Kidney glomerular epithelial cell (primary cell): ENCODE results near the gene SARS1.
"Not testable (repeated sequence)": the region's sequence is repeated elsewhere in the genome, so short reads cannot be mapped to it uniquely, and the experiment has no call there.

Experiments used
- DNase-seq: peaks from one replicate; lab custom pipeline; 2025; lab: John Stamatoyannopoulos, UW

The SARS1 gene

DNA sequence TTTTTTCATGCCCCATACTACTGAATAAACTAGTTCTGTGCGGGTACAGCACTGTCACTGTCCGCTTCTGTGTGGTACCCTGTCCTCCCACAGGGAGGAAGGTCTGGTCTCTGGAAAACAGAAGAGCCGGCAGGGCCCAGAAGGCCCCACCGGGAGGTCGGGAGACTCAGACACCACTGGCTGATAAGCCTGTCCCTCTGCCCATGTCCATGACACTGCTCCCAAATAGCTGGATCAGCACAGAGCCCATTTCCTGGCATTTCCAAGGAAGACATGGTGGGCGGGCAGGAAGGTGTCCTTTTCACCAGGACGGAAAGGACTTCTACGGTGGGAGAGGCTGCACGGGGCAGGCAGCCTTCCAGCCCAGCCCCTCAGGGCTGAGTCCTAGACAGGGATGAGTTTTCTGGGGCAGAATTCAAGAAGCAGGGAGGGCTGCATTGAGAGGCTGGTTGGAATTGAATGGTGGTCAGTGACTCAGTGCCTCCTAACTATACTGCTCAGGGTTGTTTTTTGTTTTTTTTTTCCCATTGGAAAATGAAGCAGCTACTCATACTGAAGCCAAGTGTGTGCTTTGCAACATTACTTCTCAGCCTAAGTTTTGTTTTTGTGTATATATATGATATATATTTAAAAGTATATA is 62.1 kb downstream of the SARS1 start:
- peak; percentile 31 for DNase-seq

DNA sequence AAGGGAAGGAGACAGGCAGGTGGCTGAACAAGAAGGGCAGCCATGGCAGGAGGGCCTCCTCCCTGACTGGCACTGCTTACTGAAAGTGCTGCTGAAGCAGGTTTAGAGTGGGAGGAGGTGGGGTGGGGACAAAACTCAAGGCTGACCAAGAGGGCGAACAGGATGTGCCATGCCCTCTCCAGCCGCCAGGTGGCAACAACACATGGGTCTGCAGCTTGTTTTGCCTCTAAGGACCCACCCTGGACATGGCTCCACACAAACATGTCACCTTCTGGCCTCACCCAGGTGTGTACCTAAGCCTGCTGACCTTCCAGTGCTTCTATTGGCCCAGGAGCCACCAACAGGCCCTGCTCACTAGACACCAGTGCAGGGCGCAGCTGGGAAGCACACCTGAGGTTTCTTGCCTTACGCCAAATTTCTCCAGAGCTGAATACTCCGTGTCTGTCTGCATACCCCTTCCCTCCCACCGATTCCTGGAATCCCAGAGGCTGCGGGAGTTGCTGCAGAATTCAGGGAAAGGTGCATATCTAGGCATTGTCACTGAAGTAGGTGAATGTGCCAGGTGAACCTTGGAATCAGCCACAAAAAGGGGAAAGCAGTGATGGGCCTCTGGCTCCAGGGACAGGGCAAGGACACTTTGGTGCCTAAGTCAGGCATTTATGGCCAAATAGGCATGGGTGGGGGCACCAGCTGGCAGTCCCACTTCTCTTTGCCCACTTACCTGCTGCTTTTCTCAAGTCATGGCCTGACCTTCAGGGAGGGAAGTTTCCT is 63.9 kb downstream of the SARS1 start:
- DNase-seq = peak; percentile 23

DNA sequence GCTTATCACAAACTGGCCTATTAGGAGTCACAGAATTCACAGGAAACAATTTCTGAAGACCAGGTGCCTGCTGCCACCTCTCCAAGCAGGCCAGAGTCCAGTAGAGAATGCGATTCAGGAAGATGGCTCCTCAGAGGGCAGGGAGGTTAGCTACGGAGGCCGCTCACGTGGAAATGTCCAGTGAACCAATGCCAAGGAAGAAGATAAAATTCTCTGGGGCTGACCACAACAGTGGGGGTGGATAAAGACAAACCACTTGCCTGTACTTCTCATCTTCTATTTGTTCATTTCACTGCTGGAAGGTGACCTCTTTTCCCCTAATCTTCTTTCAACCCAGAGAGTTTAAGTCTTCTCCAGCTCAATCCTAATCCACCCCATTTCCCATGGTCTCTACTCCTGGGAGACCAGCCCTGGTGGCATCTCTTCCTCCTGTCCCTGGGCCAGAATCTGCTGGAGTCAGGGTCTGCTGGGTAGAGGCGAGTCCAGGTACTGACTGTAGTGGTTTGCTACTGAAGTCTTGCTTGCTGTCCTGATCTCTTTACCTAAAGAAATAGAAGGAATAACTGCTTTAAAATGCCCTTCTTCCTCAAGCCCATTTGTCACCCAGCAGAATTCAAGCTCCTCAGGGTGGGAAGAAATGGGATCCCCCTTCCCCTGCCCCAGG is 66.0 kb downstream of the SARS1 start:
- peak; percentile 12 for DNase-seq

DNA sequence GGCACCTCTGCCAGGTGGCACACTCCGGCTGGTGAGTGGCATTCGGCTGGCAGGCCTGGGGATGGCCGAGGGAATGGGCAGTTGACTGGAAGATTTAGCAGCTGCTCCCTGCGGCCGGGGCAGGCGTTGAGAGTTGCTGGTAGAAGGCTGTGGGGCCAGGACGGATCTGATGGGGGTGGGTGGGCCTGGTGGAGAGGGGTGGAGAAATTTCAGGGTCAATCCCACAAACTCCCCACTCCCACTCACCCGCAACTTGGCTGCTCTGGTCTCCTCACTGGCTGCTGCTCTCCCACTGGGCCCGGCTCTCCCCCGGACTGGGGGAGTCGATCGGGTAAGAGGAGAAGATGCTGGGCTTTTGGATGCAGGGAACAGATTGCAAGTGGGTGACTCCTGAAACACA is 67.1 kb downstream of the SARS1 start:
- DNase-seq = no peak

DNA sequence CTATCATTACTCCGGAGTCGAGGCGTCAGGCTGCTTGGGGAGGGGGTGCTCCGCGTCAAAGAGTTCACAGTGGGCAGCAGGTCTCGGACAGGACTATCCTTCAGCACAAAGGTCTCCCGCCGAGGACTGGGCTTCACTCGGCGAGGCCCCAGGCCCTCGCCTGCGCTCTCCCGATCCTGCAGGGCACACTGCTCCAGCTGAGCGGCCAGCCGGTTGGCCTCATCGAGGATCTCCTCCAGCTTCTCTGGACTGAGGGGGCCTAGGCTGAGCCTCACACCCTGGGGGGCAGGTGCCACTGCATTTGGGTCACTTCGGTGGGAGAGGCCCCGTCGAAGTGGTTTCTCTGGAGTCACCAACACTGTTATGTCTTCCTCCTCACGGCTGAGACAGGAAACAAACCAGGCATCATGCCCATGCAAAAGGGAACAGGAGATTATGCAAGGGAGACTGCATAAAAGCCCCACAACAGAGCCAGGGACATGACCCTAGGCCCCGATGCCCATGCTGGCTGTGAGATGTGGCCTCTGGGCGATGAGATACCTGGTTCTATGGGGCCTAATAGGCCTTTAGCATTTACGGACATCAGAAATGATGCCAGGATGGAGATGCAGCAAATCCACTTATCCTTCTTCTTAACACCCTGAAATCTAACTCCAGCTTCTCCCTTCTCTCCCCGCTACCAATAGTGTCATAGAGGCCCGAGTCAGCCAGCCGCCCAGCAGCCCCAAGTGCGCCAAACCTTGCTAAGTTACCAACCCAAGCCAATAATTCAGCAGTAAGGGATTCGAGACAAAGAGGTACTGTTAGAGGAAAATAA is 68.2 kb downstream of the SARS1 start:
- DNase-seq = no peak

DNA sequence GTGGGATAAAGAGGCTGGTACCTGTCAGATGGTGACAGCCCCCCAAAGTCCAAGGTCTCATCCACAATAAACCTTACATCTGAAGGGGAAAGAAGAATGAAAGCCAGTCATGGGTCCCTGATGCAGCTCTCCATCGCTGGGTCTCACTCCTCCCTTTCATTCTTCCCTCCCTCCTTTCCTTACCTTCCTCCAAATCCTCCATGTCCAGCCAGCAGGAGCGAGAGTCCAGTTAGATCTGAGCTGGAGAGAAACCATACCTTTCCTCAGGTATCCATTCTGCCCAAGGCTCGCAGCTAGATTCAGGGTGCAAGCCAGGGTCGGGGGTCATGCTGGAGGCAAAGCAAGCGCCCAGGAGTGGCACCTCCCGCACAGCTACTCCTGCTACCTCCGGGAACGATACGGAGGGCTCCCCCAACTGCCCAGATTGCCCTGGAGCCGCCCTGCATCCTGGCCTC is 68.8 kb downstream of the SARS1 start:
- no peak for DNase-seq

DNA sequence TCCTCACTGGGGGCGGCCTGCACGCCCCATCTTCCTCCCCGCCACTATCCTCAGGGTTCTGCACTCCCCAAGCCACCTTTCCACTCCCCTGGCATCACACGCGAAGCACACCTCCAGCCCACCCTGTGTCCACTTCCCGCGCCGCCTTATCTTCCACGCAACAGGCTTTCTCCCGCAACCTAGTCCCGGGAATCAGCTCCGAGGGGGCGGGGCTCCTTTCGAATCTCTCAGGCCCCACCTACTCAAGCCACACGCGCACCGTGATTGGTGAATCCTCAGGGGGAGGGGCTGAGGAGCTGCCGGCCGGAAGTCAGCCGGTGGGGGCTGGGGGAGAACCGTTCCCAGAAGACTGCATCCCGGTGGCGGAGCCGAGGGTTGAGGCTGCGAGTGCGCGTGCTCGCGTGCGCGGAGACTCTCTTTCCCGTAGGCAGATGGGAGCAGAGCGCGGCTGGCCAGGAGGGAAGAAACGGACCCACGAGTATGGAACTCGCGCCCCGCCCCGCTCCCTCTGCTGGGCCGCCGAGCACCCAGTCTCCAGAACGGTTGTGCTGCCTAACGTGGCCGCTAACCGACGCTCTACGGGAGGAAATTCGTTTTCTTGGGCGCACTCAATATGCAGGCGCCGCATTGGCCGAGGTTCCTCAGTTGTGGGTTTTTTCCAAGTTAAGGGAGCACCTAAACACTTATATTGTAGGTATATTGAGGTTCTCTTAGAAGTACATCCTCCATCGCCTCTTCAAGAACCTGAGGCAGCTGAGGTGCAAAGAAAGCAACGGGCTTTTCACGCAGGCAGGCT is 69.4 kb downstream of the SARS1 start, which contains the start of gene PSRC1:
Gene PSRC1, minus strand, starts transcription at position 194 of the 796 bp plus-strand sequence.
- DNase-seq = peak; percentile 89

DNA sequence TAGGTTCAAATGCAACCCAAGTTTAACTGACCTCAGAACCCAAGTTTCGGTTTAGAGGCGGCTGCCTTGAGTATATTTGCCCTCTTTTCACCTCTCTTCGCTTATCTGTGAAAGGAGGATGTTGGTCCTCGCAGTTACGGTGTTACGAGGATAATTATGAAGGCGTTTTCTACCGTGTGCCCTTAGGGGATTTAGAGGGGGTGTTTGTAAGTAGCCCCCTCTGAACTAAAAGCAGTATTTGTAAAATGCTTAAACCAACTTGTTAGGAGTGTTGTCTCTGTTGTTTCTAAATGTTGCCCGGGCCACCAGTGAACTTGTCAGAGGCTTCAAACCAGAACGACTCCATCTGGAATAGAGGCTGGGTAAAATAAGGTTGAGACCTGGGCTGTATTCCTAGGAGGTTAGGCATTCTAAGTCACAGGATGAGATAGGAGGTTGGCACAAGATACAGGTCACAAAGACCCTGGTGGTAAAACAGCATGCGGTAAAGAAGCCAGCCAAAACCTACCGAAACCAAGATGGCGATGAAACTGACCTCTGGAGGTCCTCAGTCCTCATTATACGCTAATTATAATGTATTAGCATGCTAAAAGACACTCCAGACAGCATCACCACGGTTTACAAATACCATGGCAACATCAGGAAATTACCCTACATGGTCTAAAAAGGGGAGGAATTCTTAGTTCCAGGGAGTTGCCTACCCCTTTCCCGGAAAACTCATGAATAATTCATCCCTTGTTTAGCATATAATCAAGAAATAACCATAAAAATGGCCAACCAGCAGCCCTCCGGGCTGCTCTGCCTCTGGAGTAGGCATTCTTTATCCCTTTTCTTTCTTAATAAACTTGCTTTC is 70.3 kb downstream of the SARS1 start:
- no peak for DNase-seq

DNA sequence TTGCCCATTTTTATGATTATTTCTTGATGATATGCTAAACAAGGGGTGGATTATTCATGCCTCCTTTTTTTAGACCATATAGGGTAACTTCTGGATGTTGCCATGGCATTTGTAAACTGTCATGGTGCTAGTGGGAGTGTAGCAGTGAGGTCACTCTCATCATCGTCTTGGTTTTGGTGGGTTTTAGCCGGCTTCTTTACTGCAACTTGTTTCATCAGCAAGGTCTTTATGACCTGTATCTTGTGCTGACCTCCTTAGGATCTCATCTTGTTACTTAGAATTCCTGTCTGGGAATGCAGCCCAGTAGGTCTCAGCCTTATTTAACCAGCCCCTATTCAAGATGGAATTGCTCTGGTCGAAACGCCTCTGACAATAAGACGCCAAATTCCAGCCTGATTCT is 73.0 kb downstream of the SARS1 start:
- not testable (repeated sequence) for DNase-seq
